SK-N-SH treated with all-trans-retinoic acid at 6 μM for 48 hours (cell line): ENCODE data around the gene MAML3.

Experiments
- ATAC-seq: fragments of 200-7000 bp; cut with Tn5 transposase; 3 replicates; pipeline ENCODE4 v1.9.1; 2020; ENCODE audit warnings: mild to moderate bottlenecking, moderate library complexity
- ARNTL ChIP-seq: fragments of 450-650 bp; formaldehyde crosslinking; IDR thresholded peaks from 2 replicates; pipeline ENCODE4 v1.5.0; 2020; ENCODE audit warnings: low read depth, mild to moderate bottlenecking, moderate library complexity, borderline replicate concordance
- BACH2 ChIP-seq: fragments of 250-450 bp; sonication (Bioruptor Pico); IDR thresholded peaks from 2 replicates; pipeline ENCODE4 v1.9.0; 2021; ENCODE audit warnings: mild to moderate bottlenecking, borderline replicate concordance
- CSDC2 ChIP-seq: fragments of 250-450 bp; sonication (Bioruptor Pico); IDR thresholded peaks from 2 replicates; pipeline ENCODE4 v1.5.0; 2020; ENCODE audit warnings: mild to moderate bottlenecking, moderate library complexity
- ESRRG ChIP-seq: fragments of 250-450 bp; sonication (Bioruptor Pico); IDR thresholded peaks from 2 replicates; pipeline ENCODE4 v1.6.1; 2021; ENCODE audit warnings: mild to moderate bottlenecking
- GLIS3 ChIP-seq: fragments of 250-450 bp; sonication (Bioruptor Pico); IDR thresholded peaks from 2 replicates; pipeline ENCODE4 v1.5.0; 2020; ENCODE audit warnings: mild to moderate bottlenecking, moderate library complexity
- ISL1 ChIP-seq: fragments of 250-450 bp; sonication (Bioruptor Pico); IDR thresholded peaks from 2 replicates; pipeline ENCODE4 v2.1.2; 2022; ENCODE audit warnings: mild to moderate bottlenecking, moderate library complexity
- OSR1 ChIP-seq: fragments of 250-450 bp; sonication (Bioruptor Pico); IDR thresholded peaks from 2 replicates; pipeline ENCODE4 v1.8.0; 2022; ENCODE audit warnings: moderate library complexity, mild to moderate bottlenecking, inconsistent platforms
- PATZ1 ChIP-seq: fragments of 250-450 bp; sonication (Bioruptor Pico); IDR thresholded peaks from 2 replicates; pipeline ENCODE4 v1.8.0; 2020; ENCODE audit warnings: mild to moderate bottlenecking, moderate library complexity, borderline replicate concordance
- POU6F1 ChIP-seq: fragments of 250-450 bp; sonication (Bioruptor Pico); IDR thresholded peaks from 2 replicates; pipeline ENCODE4 v1.8.0; 2021; ENCODE audit warnings: low read depth, mild to moderate bottlenecking, moderate library complexity, borderline replicate concordance
- PPARA ChIP-seq: fragments of 250-450 bp; sonication (Bioruptor Pico); IDR thresholded peaks from 2 replicates; pipeline ENCODE4 v1.5.0; 2020; ENCODE audit warnings: mild to moderate bottlenecking, borderline replicate concordance
- RARB ChIP-seq: fragments of 250-450 bp; sonication (Bioruptor Pico); IDR thresholded peaks from 2 replicates; pipeline ENCODE4 v1.8.0; 2021; ENCODE audit warnings: mild to moderate bottlenecking, moderate library complexity
- SNAI2 ChIP-seq: fragments of 250-450 bp; sonication (Bioruptor Pico); IDR thresholded peaks from 2 replicates; pipeline ENCODE4 v1.5.0; 2020; ENCODE audit warnings: mild to moderate bottlenecking, moderate library complexity
- TCF4 ChIP-seq: fragments of 250-450 bp; sonication (Bioruptor Pico); IDR thresholded peaks from 2 replicates; pipeline ENCODE4 v1.8.0; 2021; ENCODE audit warnings: mild to moderate bottlenecking, moderate library complexity, borderline replicate concordance
- TOX ChIP-seq: fragments of 250-450 bp; sonication (Bioruptor Pico); IDR thresholded peaks from 2 replicates; pipeline ENCODE4 v1.8.0; 2021; ENCODE audit warnings: mild to moderate bottlenecking, moderate library complexity, borderline replicate concordance
- TSHZ2 ChIP-seq: fragments of 250-450 bp; sonication (Bioruptor Pico); IDR thresholded peaks from 2 replicates; pipeline ENCODE4 v1.5.0; 2020; ENCODE audit warnings: mild to moderate bottlenecking, moderate library complexity
- ZC3H10 ChIP-seq: fragments of 250-450 bp; sonication (Bioruptor Pico); IDR thresholded peaks from 2 replicates; pipeline ENCODE4 v1.5.1; 2021; ENCODE audit warnings: mild to moderate bottlenecking, moderate library complexity
- ZFP3 ChIP-seq: fragments of 250-450 bp; sonication (Bioruptor Pico); IDR thresholded peaks from 2 replicates; pipeline ENCODE4 v1.5.0; 2020; ENCODE audit warnings: mild to moderate bottlenecking, moderate library complexity
- ZFP30 ChIP-seq: fragments of 450-650 bp; formaldehyde crosslinking; IDR thresholded peaks from 2 replicates; pipeline ENCODE4 v1.5.0; 2022; ENCODE audit warnings: mild to moderate bottlenecking, moderate library complexity
- ZNF70 ChIP-seq: fragments of 450-650 bp; formaldehyde crosslinking; IDR thresholded peaks from 2 replicates; pipeline ENCODE4 v1.5.0; 2020; ENCODE audit warnings: mild to moderate bottlenecking, moderate library complexity
- ZNF8 ChIP-seq: fragments of 450-650 bp; formaldehyde crosslinking; IDR thresholded peaks from 2 replicates; pipeline ENCODE4 v1.5.0; 2020; ENCODE audit warnings: mild to moderate bottlenecking, moderate library complexity
- TF ChIP-seq, protein P1 (sequence below): fragments of 250-450 bp; sonication (Bioruptor Pico); IDR thresholded peaks from 2 replicates; pipeline ENCODE4 v1.5.1; 2020; ENCODE audit warnings: low read depth, mild to moderate bottlenecking, moderate library complexity

Gene MAML3

GRCh38 chr4:139735381-139736273 lies 418.4 kb downstream of the MAML3 start:
- TF ChIP-seq CSDC2 (CRISPR knock-in tag) (no peak), TCF4 (CRISPR knock-in tag) (no peak), SNAI2 (CRISPR knock-in tag) (no peak), ISL1 (no peak), ZNF8 (no peak), ARNTL (no peak; the same call in 1 of the 2 replicates), BACH2 (CRISPR knock-in tag) (no peak), ZFP3 (CRISPR knock-in tag) (no peak), ESRRG (no peak), PATZ1 (CRISPR knock-in tag) (no peak), ZFP30 (no peak), POU6F1 (no peak), GLIS3 (CRISPR knock-in tag) (no peak), ZC3H10 (no peak), TSHZ2 (CRISPR knock-in tag) (no peak), RARB (no peak), TOX (CRISPR knock-in tag) (no peak), ZNF70 (CRISPR knock-in tag) (no peak; the same call in 1 of the 2 replicates), PPARA (CRISPR knock-in tag) (no peak)
- TF ChIP-seq, protein P1, sequence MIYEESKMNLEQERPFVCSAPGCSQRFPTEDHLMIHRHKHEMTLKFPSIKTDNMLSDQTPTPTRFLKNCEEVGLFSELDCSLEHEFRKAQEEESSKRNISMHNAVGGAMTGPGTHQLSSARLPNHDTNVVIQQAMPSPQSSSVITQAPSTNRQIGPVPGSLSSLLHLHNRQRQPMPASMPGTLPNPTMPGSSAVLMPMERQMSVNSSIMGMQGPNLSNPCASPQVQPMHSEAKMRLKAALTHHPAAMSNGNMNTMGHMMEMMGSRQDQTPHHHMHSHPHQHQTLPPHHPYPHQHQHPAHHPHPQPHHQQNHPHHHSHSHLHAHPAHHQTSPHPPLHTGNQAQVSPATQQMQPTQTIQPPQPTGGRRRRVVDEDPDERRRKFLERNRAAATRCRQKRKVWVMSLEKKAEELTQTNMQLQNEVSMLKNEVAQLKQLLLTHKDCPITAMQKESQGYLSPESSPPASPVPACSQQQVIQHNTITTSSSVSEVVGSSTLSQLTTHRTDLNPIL = no peak
- TF ChIP-seq, all 23 proteins: peak for 0
- peak; percentile 10; the same call in 2 of the 3 replicates for ATAC-seq

DNA sequence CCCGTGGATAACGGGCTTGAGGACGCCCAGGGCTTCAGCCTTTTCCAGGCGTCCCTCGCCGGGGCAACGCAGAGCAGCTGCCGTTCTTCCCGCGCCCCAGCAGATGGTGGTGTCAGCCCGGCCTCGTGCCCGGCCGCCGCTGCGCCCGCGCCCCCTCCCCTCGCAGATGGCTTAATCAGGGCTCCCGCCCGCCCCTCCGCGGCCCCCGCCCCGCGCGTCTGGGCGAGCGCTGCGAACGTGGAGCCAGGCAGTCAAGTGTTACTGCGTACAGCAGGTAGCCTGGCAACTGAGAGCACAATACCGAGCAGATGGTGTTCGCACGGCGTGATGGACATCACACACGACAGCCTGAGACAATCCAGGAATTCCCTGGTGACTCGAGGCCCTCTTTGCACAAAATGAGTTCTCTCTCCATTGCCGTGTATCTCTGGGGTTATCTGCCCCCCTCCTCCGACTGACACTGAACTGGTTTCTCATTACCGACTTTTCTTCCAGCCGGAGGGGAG lies 419.1 kb downstream of the MAML3 start:
- ATAC-seq = peak; percentile 95
- TF ChIP-seq ISL1 (peak; percentile 51; the same call in 1 of the 2 replicates), BACH2 (CRISPR knock-in tag) (no peak), CSDC2 (CRISPR knock-in tag) (no peak), POU6F1 (no peak), GLIS3 (CRISPR knock-in tag) (no peak), PATZ1 (CRISPR knock-in tag) (0 out of 2 replicates have a peak, but pooled peaks have one; percentile 56), OSR1 (CRISPR knock-in tag) (no peak), ZNF70 (CRISPR knock-in tag) (no peak), TOX (CRISPR knock-in tag) (no peak), SNAI2 (CRISPR knock-in tag) (no peak), ZFP3 (CRISPR knock-in tag) (no peak), TCF4 (CRISPR knock-in tag) (peak; percentile 87), TSHZ2 (CRISPR knock-in tag) (peak; percentile 92; the same call in 1 of the 2 replicates), RARB (no peak), ZC3H10 (no peak), ARNTL (no peak)
- TF ChIP-seq, protein P1 = no peak
